BJ (cell line): ENCODE measurements around the gene PIGS. TPM values are rescaled to one million over a fixed set of nuclear protein-coding genes. Genes with fewer than 3 reads are reported as not detected.

ENCODE experiments used
- CTCF ChIA-PET: fragments of 350-600 bp; formaldehyde crosslinking; extraction: SDS; loops from one replicate; lab custom pipeline; 2021; ENCODE audit warnings: antibody characterized with exemption, inconsistent platforms; lab: Yijun Ruan, JAX
- POLR2A ChIA-PET: fragments of 300-600 bp; sonication (Branson Sonifier 250); formaldehyde crosslinking; extraction: SDS; loops from one replicate; lab custom pipeline; 2021; ENCODE audit warnings: antibody characterized with exemption; lab: Charles Lee
- DNase-seq: peaks from one replicate; pipeline ENCODE4 v3.0.0-alpha.2; 2011; ENCODE audit warnings: low read depth
- H3K27me3 ChIP-seq: 2 replicates; pipeline ENCODE4 v1.6.0; 2011; ENCODE audit warnings: low read length; ENCODE audit not compliant: control insufficient read depth, insufficient read depth
- H3K36me3 ChIP-seq: 2 replicates; pipeline ENCODE4 v1.5.1; 2011; ENCODE audit warnings: low read length; ENCODE audit not compliant: control insufficient read depth, insufficient read depth
- H3K4me3 ChIP-seq: 2 replicates; pipeline ENCODE4 v1.5.1; 2011; ENCODE audit warnings: low read depth, mild to moderate bottlenecking, control low read depth, low read length
- polyA plus RNA-seq: library from polyadenylated mRNA; depleted of rRNA; stranded (reverse); fragments of >200 nt; gene quantifications from 2 replicates; pipeline ENCODE4 v1.2.3, GENCODE V29; 2011
- TF ChIP-seq, protein P1 (sequence below): IDR thresholded peaks from 2 replicates; pipeline ENCODE4 v1.5.1; 2011; ENCODE audit warnings: low read depth, mild to moderate bottlenecking, control low read depth, inconsistent platforms, low read length, moderate library complexity; ENCODE audit not compliant: insufficient read depth

Gene PIGS
- polyA plus RNA-seq, 1 experiment = 99.5 TPM

DNA sequence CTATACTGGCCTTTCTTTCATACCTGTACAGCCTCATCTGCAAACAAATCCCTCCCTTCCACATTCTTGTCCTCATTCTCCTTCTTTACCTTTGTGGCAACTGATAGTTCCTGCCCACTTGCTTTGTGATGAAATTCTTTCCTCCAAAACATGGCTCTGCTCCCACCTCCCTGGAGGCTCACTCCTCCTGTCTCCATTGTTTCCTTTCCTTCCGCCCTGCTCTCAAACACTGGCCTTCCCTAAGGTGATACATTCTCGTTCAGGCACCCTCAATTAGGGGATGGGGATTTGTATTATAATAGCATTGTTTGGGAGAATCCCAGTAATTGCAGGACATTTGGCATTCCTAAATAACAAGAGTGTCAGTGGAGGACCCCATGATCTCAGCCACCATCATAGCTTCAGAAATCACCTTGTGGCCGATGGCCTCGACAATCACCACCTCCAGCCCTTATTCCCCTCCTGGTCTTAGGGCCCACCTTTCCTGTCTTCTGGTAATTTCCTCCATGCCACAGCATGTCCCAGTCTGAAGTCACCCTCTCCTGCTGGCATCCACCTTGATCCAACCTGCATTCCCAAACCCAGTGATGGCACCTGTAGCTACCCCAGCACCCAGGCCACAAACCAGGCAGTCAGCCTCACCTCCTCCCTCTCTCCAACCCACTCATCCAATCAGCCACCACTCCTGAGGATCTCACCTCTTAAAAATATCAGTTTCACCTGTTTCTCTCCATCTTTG is 26.8 kb downstream of the PIGS start:
- ChIA-PET POLR2A (no interaction called here), CTCF (interaction anchor here (1.6 kb wide), 1 partner anchor 69 kb away, joined by 4 read pairs; no protein-coding TSS in a partner anchor)
- TF ChIP-seq, protein P1, sequence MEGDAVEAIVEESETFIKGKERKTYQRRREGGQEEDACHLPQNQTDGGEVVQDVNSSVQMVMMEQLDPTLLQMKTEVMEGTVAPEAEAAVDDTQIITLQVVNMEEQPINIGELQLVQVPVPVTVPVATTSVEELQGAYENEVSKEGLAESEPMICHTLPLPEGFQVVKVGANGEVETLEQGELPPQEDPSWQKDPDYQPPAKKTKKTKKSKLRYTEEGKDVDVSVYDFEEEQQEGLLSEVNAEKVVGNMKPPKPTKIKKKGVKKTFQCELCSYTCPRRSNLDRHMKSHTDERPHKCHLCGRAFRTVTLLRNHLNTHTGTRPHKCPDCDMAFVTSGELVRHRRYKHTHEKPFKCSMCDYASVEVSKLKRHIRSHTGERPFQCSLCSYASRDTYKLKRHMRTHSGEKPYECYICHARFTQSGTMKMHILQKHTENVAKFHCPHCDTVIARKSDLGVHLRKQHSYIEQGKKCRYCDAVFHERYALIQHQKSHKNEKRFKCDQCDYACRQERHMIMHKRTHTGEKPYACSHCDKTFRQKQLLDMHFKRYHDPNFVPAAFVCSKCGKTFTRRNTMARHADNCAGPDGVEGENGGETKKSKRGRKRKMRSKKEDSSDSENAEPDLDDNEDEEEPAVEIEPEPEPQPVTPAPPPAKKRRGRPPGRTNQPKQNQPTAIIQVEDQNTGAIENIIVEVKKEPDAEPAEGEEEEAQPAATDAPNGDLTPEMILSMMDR = no peak
- Histone ChIP-seq H3K27me3 (no peaks in the 10 kb centered on the region), H3K36me3 (peaks cover 6% of the 10 kb centered on the region), H3K4me3 (no peak overlapping the region)
- no peak for DNase-seq

DNA sequence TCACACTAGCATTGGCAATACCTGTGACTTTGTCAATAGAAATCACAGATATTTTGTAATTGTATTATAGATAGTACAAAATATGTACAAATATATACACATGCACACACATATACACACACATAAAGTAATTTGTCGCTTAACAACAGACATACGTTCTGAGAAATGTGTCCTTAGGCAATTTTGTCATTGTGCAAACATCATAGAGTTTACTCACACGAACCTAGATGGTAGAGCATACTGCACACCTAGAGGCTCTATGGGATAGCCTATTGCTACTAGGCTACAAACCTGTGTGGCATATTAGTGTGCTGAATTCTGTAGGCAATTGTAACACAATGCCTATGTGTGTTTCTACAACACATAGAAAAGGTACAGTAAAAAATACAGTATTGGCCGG is 29.9 kb downstream of the PIGS start:
- no peak overlapping the region for H3K4me3 ChIP-seq
- no peaks in the 10 kb centered on the region for H3K36me3 ChIP-seq
- TF ChIP-seq, protein P1 = no peak
- POLR2A ChIA-PET = no interaction called here
- CTCF ChIA-PET = interaction anchor here (0.6 to 8.5 kb wide), 8 partner anchors 10 to 812 kb away, joined by 3 to 155 read pairs (median 4); partner anchors contain the start of gene PIGS
- no peak for DNase-seq
- H3K27me3 ChIP-seq = peaks cover 2% of the 10 kb centered on the region

DNA sequence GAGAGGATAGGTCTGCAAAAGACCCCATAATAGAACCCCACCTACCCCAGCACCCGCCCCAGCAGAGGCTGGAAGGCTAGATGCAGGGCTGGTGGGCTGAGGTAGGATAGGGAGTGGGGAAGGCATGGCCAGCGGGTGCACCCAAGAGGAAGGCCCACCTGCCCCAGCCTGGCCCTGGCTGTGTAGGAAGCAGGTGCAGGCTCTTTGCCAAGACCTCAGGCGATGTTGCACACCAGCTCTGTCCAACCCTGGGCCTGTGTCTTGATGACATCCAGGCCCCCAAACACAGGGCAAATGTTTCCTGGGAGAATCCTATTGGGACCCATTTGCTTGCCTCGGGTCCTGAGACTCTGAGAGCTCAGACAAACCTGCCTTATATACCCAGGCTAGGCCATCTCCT is 31.1 kb downstream of the PIGS start:
- ChIA-PET POLR2A (no interaction called here), CTCF (interaction anchor here (0.6 to 8.5 kb wide), 10 partner anchors 8 to 80 kb away, joined by 3 to 155 read pairs (median 5); partner anchors contain the start of gene PIGS)
- TF ChIP-seq, protein P1 = no peak

DNA sequence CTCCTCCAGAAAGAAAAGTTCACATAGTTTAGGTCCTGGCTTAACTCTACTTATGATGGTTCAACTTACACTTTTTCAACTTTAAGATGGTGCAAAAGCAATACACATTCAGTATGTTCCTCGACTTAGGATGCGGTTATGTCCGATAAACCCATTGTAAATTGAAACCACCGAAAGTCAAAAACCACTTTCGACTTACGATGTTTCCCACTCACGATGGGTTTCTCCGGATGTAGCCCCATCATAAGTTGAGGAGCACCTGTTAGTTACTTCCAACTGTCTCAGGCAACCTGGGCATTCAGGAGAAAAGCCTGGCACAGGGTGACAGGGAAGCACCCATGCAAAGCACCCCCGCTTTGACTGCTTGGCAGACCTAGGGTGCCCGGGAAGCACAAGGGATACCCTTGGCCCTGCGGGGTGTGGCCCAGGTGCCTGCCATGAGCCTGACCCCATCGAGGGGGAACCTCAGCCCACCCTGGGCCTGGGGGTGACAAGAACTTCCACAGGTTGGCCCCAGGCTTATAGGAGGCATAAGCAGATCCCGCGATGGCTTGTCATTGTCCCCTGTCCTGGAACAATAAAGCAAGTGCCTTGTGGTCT is 32.9 kb downstream of the PIGS start:
- ChIA-PET POLR2A (no interaction called here), CTCF (interaction anchor here (1.4 to 8.5 kb wide), 3 partner anchors 10 to 43 kb away, joined by 7 to 155 read pairs (median 27); no protein-coding TSS in a partner anchor)
- no peak for DNase-seq
- Histone ChIP-seq H3K36me3 (no peaks in the 10 kb centered on the region), H3K27me3 (peaks cover 2% of the 10 kb centered on the region), H3K4me3 (no peak overlapping the region)
- TF ChIP-seq, protein P1 = no peak

More for the DNA sequence above, 31.1 kb downstream of the PIGS start:
- H3K4me3 ChIP-seq = no peak overlapping the region
- H3K36me3 ChIP-seq = no peaks in the 10 kb centered on the region
- peaks cover 2% of the 10 kb centered on the region for H3K27me3 ChIP-seq
- DNase-seq = no peak

DNA sequence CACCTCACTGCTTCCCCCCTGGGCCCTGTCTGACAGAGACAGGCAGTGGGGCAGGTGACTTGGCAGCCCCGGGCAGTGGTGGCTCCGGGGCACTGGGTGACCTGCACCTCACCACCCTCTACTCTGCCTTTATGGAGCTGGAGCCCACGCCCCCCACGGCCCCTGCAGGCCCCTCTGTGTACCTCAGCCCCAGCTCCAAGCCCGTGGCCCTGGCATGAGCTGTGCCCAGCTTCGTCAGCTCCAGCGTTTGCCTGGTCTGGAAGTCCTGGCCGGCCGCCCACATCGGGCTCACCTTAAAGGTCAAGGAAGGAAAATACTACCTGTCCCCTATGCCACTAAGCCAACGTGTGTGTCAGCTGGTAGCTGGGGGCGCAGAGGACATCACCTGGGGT is 34.1 kb downstream of the PIGS start:
- POLR2A ChIA-PET = interaction anchor here (0.5 kb wide), 1 partner anchor 22 kb away, joined by 4 read pairs; no protein-coding TSS in a partner anchor
- CTCF ChIA-PET = interaction anchor here (1.0 to 8.5 kb wide), 4 partner anchors 8 to 41 kb away, joined by 4 to 155 read pairs (median 17); no protein-coding TSS in a partner anchor
- TF ChIP-seq, protein P1 = no peak
- Histone ChIP-seq H3K36me3 (no peaks in the 10 kb centered on the region), H3K27me3 (peaks cover 2% of the 10 kb centered on the region), H3K4me3 (no peak overlapping the region)
- DNase-seq = no peak
